Non-pigmented ciliary epithelial cell (primary cell): ENCODE data around the gene E2F2.

Source experiments
- DNase-seq: peaks from one replicate; pipeline ENCODE4 v3.0.0-alpha.2; 2010; ENCODE audit warnings: low read depth

E2F2 gene, protein sequence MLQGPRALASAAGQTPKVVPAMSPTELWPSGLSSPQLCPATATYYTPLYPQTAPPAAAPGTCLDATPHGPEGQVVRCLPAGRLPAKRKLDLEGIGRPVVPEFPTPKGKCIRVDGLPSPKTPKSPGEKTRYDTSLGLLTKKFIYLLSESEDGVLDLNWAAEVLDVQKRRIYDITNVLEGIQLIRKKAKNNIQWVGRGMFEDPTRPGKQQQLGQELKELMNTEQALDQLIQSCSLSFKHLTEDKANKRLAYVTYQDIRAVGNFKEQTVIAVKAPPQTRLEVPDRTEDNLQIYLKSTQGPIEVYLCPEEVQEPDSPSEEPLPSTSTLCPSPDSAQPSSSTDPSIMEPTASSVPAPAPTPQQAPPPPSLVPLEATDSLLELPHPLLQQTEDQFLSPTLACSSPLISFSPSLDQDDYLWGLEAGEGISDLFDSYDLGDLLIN

GRCh38 chr1:23530747-23531561 is at the start of gene E2F2:
TSS of gene E2F2 (minus strand) at chr1:23531233. CDS start at chr1:23530793, 440 bp downstream.
- DNase-seq = no peak

DNA sequence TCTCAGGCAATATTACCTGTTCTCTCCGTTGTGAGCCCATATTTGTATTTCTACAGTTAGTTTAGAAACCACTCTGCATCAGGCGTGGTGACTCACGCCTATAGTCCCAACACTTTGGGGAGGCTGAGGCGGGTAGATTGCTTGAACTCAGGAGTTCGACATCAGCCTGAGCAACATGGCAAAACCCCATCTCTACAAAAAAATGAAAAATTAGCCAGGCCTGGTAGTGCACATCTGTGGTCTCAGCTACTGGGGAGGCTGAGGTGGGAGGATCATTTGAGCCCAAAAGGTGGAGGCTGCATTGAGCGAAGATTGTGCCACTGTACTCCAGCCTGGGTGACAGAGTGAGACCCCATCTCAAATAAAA is 47.9 kb upstream of the E2F2 start:
- no peak for DNase-seq

DNA sequence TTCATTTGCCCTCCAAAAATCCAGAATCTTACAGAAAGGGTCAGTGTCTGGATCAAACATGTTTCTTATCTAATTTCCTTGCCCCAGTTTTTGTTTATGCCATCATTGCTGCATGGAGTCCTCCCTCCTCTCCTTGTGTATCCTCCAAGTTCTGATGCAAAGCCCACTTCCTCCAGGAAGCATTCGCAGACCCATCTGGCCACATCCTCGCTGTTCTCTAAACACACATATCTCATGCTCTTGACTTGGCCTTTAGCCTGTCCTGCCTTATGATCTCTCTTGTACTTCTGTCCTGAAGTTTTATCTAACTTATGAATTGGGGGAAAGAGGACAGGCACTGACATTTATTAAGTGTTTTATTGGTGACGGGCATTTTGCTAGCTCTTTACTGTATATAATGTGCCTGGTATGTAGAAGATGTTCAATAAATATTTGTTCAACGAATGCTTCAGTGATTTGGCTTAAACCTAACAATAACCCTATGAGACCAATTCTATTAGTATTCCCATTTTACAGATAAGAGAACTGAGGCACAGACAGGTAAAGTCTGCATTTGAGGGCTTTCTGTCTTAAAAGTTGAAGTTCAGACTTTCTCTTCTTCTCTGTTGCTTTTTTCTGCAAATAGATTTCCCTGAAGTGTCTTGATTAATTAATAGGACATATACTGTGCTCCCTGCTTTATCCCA is 47.4 kb upstream of the E2F2 start:
- DNase-seq = no peak

- no peak for DNase-seq
Observed at GRCh38 chr1:23577056-23578004, 46.3 kb upstream of the E2F2 start.

- no peak for DNase-seq
Observed at GRCh38 chr1:23576338-23577055, 45.5 kb upstream of the E2F2 start.

GRCh38 chr1:23575226-23575810 is 44.3 kb upstream of the E2F2 start:
- DNase-seq = no peak

DNA sequence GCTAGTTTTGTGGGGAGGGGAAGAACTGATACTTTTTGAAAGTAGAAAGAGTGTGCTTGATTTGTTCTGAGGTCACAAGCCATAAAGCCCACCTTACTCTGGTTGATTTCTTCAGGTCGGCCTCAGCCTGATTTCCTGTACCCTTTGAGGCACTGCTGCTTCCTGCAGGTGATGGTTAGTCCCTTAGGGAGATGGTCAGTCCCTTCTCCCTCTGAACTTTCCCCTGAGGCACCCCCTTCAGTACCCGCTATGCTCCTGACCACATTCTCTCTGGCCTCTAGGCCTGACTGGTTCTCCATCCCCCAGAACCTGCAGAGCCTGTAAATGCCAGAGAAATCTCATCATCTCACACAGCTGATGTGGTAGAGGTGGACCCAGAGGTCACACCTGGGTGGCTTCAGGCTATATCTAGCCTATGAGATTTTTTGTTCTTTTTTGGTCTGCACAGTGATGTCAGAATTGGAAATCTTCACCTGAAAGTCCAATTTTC is 43.3 kb upstream of the E2F2 start:
- DNase-seq = no peak

- DNase-seq = no peak
Observed at GRCh38 chr1:23573574-23574182, 42.6 kb upstream of the E2F2 start.

- DNase-seq = no peak
Observed at GRCh38 chr1:23571465-23571864, 40.4 kb upstream of the E2F2 start.

DNA sequence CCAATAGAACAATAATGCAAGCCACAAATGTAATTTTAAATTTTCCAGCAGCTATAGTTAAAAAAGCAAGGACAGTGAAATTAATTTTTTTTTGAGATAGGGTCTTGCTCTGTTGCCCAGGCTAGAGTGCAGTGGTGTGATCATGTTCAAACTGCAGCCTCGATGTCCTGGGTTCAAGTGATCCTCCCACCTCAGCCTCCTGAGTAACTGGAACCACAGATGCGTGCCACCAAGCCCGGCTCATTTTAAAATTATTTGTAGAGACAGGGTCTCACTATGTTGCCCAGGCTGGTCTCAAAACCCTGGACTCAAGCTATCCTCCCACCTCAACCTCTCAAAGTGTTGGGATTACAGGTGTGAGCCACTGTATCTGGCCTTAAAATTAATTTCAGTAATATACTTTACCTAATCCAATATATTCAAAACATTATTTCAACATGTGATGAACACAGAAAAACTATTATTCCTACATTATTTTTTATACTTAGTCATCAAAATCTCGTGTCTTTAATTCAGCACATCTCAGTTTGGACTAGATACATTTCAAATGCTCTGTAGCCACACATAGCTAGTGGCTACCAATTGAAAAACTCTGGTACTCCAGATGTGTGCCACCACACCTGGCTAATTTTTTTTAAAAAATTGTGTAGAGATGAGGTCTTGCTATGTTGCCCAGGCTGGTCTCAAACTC is 39.1 kb upstream of the E2F2 start:
- DNase-seq = no peak

DNA sequence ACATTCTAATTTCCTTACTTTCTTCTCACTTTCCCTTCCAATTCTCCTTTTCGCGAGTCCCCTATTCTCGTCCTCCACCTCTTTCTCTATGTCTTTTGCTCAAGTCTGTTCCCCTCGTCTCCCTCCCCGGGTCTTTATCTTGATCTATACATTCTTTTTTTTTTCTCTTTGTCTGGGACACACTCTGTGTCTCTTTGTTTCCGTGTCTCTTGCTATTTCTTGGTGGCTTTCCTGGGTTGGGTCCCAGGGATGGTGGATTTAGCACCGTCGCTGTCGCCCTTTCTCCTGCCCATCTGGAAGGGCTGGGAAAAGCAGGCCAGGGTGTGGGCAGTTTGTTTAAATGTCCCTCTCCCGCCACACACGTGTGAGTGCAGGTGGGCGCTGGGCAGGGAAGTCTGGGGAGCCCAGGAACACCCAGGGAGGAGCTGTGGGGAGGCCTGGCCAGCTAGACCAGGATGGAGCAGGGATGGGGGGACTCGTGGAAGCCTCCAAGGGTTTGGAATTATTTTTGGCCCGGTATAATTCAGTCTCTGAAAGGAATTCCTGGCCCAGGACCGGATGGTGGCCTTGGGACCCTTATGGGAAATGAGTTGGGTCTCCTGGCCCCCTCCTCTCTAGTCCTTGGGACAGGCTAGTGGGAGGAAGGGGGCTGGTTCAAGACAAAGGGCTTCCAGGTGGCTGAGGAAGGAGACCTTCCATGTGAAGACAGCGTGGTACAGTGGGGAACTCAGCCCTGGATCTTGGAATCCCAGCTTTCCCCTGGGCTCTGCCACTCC is 37.8 kb upstream of the E2F2 start:
- no peak for DNase-seq

- no peak for DNase-seq
Observed at GRCh38 chr1:23567996-23568607, 37.1 kb upstream of the E2F2 start.

- DNase-seq = no peak
Observed at GRCh38 chr1:23567629-23567995, 36.6 kb upstream of the E2F2 start.

GRCh38 chr1:23566304-23566703 is 35.3 kb upstream of the E2F2 start:
- DNase-seq = no peak

DNA sequence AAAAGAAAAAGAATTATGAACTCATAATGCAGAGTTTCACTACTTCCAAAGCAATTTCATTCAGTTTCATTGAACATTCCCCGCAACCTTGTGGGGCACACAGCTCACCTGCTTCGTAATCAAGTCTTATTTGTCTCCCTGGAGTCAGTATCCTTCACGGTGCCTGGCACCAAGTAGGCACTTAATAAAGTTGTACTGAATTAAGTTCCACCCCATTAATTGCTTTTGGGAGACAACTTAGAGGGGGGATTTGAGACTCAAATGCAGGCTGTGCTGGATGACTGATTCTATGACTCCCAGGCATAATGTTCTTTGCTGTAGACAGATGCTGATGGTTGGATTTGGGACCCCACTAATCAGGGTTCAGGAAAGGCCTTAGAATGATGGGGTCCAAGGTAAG is 34.7 kb upstream of the E2F2 start:
- no peak for DNase-seq

DNA sequence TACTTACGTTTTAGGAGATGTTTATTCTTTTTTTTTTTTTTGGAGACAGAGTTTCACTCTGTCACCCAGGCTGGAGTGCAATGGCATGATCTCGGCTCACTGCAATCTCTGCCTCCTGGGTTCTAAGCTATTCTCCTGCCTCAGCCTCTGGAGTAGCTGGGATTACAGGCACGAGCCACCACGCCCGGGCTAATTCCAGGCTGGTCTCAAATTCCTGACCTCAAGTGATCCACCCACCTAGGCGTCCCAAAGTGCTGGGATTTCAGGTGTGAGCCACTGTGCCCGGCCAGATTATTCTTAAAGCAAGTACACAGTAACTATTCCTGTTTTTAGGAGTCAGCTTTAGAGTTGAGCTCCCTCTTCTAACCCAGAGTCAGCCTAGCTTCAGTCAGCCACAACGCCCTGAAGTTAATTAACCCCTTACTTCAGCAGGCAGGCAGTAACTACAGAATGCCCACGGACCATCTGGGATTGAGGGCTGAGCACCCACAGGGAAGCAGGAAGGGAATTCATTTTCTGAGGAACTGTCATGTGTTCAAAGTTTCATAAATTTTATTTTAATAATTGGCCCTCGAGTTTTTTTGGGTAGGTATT is 33.6 kb upstream of the E2F2 start:
- no peak for DNase-seq

DNA sequence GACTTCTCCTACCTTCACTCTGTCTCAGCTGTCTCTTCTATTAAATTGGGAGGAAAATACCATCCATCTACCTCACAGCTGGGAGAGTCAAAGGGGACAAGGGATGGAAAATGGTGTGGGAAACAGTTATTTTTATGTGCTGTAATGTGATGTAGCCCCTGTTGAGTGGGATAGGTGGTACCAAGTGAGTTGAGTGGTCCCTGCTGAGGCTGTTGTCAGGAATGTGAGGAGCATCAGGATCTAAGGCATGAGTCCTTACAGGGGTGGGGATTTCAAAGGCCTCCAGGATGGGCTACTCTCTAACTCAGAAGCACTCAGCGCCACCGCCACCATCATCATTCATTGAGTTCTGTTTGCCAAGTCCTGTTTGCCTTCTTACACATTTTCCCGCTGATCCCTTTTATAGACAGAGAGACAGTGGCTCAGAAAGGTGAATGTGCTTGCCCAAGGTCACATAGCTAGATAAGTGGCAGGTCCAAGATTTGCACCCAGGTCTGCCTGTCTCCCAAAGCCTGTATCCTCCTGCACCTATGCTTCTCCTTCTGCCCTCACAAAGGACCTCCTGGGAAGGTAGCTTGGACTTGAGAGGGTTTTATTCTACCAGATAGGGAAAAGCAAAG is 32.8 kb upstream of the E2F2 start:
- no peak for DNase-seq
